Gastrocnemius medialis (tissue), 4 donors: ENCODE results near the gene RABGAP1L. TPM values are rescaled to one million over a fixed set of nuclear protein-coding genes. Genes with fewer than 3 reads are reported as not detected.

Experiments
- ATAC-seq, 2 donors: fragments of 150-250 bp; one replicate each; pipeline ENCODE4 v1.9.1; 2016
- DNase-seq, 2 donors: peaks; one replicate each; pipeline ENCODE4 v3.0.0-alpha.2; 2019
- H3K27ac ChIP-seq, 4 donors: fragments of 200-600 bp; sonication (generic); 1 replicate in 1 of 4; 2 replicates in 3 of 4; pipeline ENCODE4 v1.5.1; 2016 to 2018; ENCODE audit warnings: mild to moderate bottlenecking in 2 of 4, moderate library complexity in 1 of 4
- H3K27me3 ChIP-seq, 3 donors: fragments of 200-600 bp; sonication (generic) in 2 of 3; 1 replicate in 1 of 3; 2 replicates in 2 of 3; pipeline versions ENCODE4 v1.5.1 to v1.6.0; 2016 to 2019; ENCODE audit warnings: mild to moderate bottlenecking in 1 of 3, moderate library complexity in 1 of 3
- H3K36me3 ChIP-seq, 2 donors: fragments of 200-600 bp; sonication (generic) in 1 of 2; one replicate each; pipeline ENCODE4 v1.5.1; 2017 to 2018
- H3K4me1 ChIP-seq, 2 donors: fragments of 200-600 bp; sonication (generic) in 1 of 2; one replicate each; pipeline ENCODE4 v1.5.1; 2016 to 2017; ENCODE audit warnings: mild to moderate bottlenecking in 2 of 2
- H3K4me3 ChIP-seq, 4 donors: fragments of 200-600 bp; sonication (generic) in 3 of 4; 1 replicate in 1 of 4; 2 replicates in 3 of 4; pipeline ENCODE4 v1.5.1; 2016 to 2019; ENCODE audit warnings: mild to moderate bottlenecking in 2 of 4
- H3K9me3 ChIP-seq, 3 donors: fragments of 200-600 bp; sonication (generic) in 2 of 3; 1 replicate in 1 of 3; 2 replicates in 2 of 3; pipeline ENCODE4 v1.5.1; 2016 to 2019
- CTCF ChIP-seq, 5 experiments: fragments of 450-650 bp in 3 of 5; fragments of 200-600 bp in 2 of 5; sonication (generic) in 2 of 5; IDR thresholded peaks in 4 of 5; conservative IDR thresholded peaks in 1 of 5; 1 replicate in 4 of 5; 2 replicates in 1 of 5; pipeline ENCODE4 v1.5.1; 2016 to 2019; ENCODE audit warnings: antibody characterized with exemption in 5 of 5, mild to moderate bottlenecking in 3 of 5, moderate library complexity in 3 of 5
- POLR2A ChIP-seq, 2 donors: fragments of 450-650 bp; IDR thresholded peaks; one replicate each; pipeline ENCODE4 v1.6.1; 2017; ENCODE audit warnings: antibody characterized with exemption in 2 of 2, mild to moderate bottlenecking in 2 of 2, moderate library complexity in 2 of 2
- in situ Hi-C, 4 donors: fragments of 200-750 bp; cut with MboI; loops; one replicate each; pipeline versions ENCODE4 v1.15.0 to v1.8.0; 2017; ENCODE audit warnings: low sequenced_read_pairs in 4 of 4
- intact Hi-C: fragments of 100-400 bp; cut with DNase I; formaldehyde crosslinking; loops from one replicate; pipeline ENCODE4 v1.15.1; 2023; ENCODE audit warnings: low total_unique reads
- total RNA-seq, 4 donors: library from RNA; depleted of rRNA; stranded (reverse); fragments of >200 nt; gene quantifications; one replicate each; pipeline versions ENCODE4 v1.1.0 to v1.2.3, GENCODE V29; 2016

RABGAP1L gene
- total RNA-seq, 4 donors from 2014 or later = 8.8 to 22.2 (median 14.9) TPM

- intact Hi-C loops (no loop called here), in situ Hi-C loops (no loop called here)
- Histone ChIP-seq H3K27ac (no peak overlapping the region), H3K9me3 (no peaks in the 10 kb centered on the region), H3K4me3 (no peak overlapping the region), H3K4me1 (no peaks in the 10 kb centered on the region), H3K27me3 (no peaks in the 10 kb centered on the region), H3K36me3 (no peaks in the 10 kb centered on the region)
- no peak for ATAC-seq
- no peak for DNase-seq
- TF ChIP-seq CTCF (IDR thresholded peaks at IDR 0.05 in 4 of 5, conservative IDR thresholded peaks at IDR 0.05 in 1 of 5) (no peak), POLR2A (IDR thresholded peaks at IDR 0.05) (no peak)
These were observed 794.2 kb downstream of the RABGAP1L start for GRCh38 chr1:174953285-174954072.

DNA sequence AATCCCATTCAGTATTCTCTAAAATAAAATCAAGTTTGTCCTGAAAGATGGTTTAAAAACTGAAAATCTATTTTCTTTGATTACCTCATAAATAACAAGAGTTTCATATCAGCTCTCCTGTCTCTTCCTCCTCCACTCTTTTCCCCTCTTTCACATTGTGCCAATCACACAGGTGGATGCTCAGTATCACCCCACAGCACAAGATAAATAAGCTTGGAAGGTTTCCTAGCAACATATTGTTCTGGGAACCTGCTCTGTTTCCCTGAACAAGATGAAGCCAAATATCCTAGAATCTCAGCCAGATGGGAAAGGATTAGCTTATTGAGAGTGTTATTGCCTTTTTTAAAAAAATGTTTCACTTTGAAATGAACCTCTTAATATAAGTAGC lies 794.7 kb downstream of the RABGAP1L start:
- in situ Hi-C loops = no loop called here
- Histone ChIP-seq H3K27ac (no peak overlapping the region), H3K27me3 (no peaks in the 10 kb centered on the region), H3K4me1 (no peaks in the 10 kb centered on the region), H3K9me3 (no peaks in the 10 kb centered on the region), H3K36me3 (no peaks in the 10 kb centered on the region), H3K4me3 (no peak overlapping the region)
- DNase-seq (no peak), ATAC-seq (no peak)
- intact Hi-C loops = no loop called here
- TF ChIP-seq CTCF (IDR thresholded peaks at IDR 0.05 in 4 of 5, conservative IDR thresholded peaks at IDR 0.05 in 1 of 5) = no peak
- no peak for TF ChIP-seq POLR2A (IDR thresholded peaks at IDR 0.05)

DNA sequence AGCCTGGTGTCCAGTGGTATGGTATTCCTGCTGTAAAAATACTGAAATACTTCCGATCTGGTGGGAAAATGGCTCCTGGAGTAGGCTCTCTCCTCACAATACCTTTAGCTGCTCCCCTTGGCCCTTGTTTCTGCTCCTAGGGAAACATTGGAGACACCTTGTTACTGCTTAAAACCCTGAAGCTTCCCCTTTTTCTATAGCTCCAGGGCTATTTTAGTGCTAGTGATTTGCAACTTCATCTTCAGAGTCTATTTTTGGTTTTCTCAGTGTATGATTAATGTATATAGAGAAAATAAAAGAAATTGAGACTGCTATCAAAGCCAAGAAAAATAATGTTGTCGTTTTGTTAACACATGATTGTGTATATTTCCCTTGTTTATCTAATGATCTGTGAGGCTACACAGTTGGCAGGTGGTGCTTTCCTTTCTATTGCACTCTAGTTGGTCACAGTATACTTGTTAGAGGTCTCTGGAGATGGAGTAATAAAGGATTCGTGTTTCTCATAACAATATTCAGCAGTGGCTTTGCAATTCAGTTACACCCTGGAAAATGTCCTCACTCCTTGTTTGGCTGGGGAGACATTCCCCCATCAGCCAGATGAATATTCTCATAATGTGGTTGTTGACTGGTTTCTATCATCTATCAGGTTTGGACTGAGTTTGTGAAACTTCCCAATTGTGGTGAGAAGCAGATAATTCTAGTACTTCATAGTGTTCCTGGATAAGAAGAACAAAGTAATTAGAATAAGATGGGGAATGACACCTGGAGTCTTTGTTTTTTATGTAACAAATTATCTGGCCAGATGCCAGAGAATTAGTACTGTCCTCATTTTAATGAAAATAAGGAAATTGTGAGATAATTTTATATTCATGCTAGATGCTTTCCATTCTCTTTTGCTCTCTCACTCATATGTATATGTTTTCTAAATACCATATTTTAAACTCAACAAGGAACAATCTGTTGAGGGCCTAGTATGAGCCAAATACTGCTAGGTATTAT lies 795.6 kb downstream of the RABGAP1L start:
- no peak for DNase-seq
- no peaks in the 10 kb centered on the region for H3K4me1 ChIP-seq
- no peaks in the 10 kb centered on the region for H3K9me3 ChIP-seq
- no peak for TF ChIP-seq POLR2A (IDR thresholded peaks at IDR 0.05)
- TF ChIP-seq CTCF (IDR thresholded peaks at IDR 0.05 in 4 of 5, conservative IDR thresholded peaks at IDR 0.05 in 1 of 5) = no peak
- no peak for ATAC-seq
- no peak overlapping the region for H3K27ac ChIP-seq
- H3K27me3 ChIP-seq = no peaks in the 10 kb centered on the region
- intact Hi-C loops = no loop called here
- in situ Hi-C loops = no loop called here
- no peaks in the 10 kb centered on the region for H3K36me3 ChIP-seq
- no peak overlapping the region for H3K4me3 ChIP-seq

DNA sequence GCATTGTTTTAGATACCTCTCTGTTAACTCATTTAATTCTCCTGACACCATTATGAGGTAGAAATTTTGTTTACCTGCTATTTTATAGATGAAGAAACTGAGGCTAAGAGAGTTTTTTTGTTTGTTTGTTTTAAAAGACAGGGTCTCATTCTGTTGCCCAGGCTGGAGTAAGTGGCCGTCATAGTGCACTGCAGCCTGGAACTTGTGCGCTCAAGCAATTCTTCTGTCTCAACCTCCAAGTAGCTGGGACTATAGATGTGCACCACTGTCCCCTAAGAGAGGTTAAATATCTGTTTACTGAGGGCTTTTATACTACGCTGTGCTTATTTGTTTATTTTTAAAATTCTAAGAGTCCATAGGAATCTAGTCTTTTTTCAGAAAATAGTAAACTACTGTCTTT lies 796.8 kb downstream of the RABGAP1L start:
- no peak for TF ChIP-seq POLR2A (IDR thresholded peaks at IDR 0.05)
- TF ChIP-seq CTCF (IDR thresholded peaks at IDR 0.05 in 4 of 5, conservative IDR thresholded peaks at IDR 0.05 in 1 of 5) = no peak
- Histone ChIP-seq H3K27ac (no peak overlapping the region), H3K4me3 (no peak overlapping the region), H3K36me3 (no peaks in the 10 kb centered on the region), H3K4me1 (no peaks in the 10 kb centered on the region), H3K27me3 (no peaks in the 10 kb centered on the region), H3K9me3 (no peaks in the 10 kb centered on the region)
- no peak for ATAC-seq
- in situ Hi-C loops (no loop called here), intact Hi-C loops (no loop called here)
- DNase-seq = no peak
